Ishikawa (cell line): ENCODE results near the gene GBF1.

Source experiments
- CEBPB ChIP-seq: IDR thresholded peaks from 2 replicates; pipeline ENCODE4 v1.6.1; 2012
- CREB1 ChIP-seq: IDR thresholded peaks from 2 replicates; pipeline ENCODE4 v1.6.1; 2012; ENCODE audit warnings: low read depth
- EGR1 ChIP-seq: IDR thresholded peaks from 2 replicates; pipeline ENCODE4 v1.6.1; 2012
- EP300 ChIP-seq: IDR thresholded peaks from 2 replicates; pipeline ENCODE4 v1.6.1; 2012; ENCODE audit warnings: borderline replicate concordance
- FOXM1 ChIP-seq: IDR thresholded peaks from 2 replicates; pipeline ENCODE4 v1.6.1; 2012; ENCODE audit warnings: low read depth, borderline replicate concordance
- MAX ChIP-seq: IDR thresholded peaks from 2 replicates; pipeline ENCODE4 v1.6.1; 2012
- NFIC ChIP-seq: IDR thresholded peaks from 2 replicates; pipeline ENCODE4 v1.6.1; 2012
- RAD21 ChIP-seq: IDR thresholded peaks from 2 replicates; pipeline ENCODE4 v1.6.1; 2012; ENCODE audit warnings: low read depth
- TAF1 ChIP-seq: IDR thresholded peaks from 2 replicates; pipeline ENCODE4 v1.6.1; 2012; ENCODE audit warnings: low read depth, mild to moderate bottlenecking
- TCF12 ChIP-seq: IDR thresholded peaks from 2 replicates; pipeline ENCODE4 v1.6.1; 2012; ENCODE audit warnings: low read depth
- TEAD4 ChIP-seq: IDR thresholded peaks from 2 replicates; pipeline ENCODE4 v1.6.1; 2012
- YY1 ChIP-seq: IDR thresholded peaks from 2 replicates; pipeline ENCODE4 v1.6.1; 2012; ENCODE audit warnings: low read depth
- ZBTB7A ChIP-seq: IDR thresholded peaks from 2 replicates; pipeline ENCODE4 v1.6.1; 2012; ENCODE audit warnings: low read depth
- TF ChIP-seq, protein P1 (sequence below): IDR thresholded peaks from 2 replicates; pipeline ENCODE4 v1.6.1; 2012
- TF ChIP-seq, protein P2 (sequence below): IDR thresholded peaks from 2 replicates; pipeline ENCODE4 v1.6.1; 2012; ENCODE audit warnings: low read depth, mild to moderate bottlenecking

The GBF1 gene

DNA sequence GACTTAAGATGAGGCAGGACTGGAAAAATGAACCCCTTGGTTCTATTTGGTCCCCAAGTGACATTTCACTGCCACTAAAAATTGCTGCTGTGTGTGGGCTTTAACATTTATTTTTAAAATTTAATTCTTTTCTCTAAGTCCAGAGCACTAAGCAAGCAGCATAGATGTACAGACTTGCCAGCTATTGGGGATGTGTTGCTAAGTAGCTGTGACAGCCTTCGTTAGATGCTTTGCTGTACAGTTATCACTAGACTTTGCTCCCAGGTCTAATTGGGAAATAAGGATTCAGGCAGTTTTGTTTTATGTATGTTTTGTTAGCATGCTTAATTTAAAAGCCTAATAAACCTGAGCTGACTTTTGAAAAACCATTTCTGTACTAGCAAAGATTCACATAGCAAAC lies 51.8 kb downstream of the GBF1 start:
- no peak for TF ChIP-seq YY1
- TF ChIP-seq, protein P1, sequence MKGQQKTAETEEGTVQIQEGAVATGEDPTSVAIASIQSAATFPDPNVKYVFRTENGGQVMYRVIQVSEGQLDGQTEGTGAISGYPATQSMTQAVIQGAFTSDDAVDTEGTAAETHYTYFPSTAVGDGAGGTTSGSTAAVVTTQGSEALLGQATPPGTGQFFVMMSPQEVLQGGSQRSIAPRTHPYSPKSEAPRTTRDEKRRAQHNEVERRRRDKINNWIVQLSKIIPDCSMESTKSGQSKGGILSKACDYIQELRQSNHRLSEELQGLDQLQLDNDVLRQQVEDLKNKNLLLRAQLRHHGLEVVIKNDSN = no peak
- no peak for TF ChIP-seq CREB1

- no peak for TF ChIP-seq MAX
- TF ChIP-seq TEAD4 = no peak
- TF ChIP-seq CREB1 = no peak
- TF ChIP-seq EGR1 = no peak
- TF ChIP-seq, protein P1 = no peak
- TF ChIP-seq RAD21 = no peak
- no peak for TF ChIP-seq EP300
- TF ChIP-seq NFIC = no peak
- no peak for TF ChIP-seq ZBTB7A
- TF ChIP-seq FOXM1 = no peak
- TF ChIP-seq, protein P2, sequence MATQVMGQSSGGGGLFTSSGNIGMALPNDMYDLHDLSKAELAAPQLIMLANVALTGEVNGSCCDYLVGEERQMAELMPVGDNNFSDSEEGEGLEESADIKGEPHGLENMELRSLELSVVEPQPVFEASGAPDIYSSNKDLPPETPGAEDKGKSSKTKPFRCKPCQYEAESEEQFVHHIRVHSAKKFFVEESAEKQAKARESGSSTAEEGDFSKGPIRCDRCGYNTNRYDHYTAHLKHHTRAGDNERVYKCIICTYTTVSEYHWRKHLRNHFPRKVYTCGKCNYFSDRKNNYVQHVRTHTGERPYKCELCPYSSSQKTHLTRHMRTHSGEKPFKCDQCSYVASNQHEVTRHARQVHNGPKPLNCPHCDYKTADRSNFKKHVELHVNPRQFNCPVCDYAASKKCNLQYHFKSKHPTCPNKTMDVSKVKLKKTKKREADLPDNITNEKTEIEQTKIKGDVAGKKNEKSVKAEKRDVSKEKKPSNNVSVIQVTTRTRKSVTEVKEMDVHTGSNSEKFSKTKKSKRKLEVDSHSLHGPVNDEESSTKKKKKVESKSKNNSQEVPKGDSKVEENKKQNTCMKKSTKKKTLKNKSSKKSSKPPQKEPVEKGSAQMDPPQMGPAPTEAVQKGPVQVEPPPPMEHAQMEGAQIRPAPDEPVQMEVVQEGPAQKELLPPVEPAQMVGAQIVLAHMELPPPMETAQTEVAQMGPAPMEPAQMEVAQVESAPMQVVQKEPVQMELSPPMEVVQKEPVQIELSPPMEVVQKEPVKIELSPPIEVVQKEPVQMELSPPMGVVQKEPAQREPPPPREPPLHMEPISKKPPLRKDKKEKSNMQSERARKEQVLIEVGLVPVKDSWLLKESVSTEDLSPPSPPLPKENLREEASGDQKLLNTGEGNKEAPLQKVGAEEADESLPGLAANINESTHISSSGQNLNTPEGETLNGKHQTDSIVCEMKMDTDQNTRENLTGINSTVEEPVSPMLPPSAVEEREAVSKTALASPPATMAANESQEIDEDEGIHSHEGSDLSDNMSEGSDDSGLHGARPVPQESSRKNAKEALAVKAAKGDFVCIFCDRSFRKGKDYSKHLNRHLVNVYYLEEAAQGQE = no peak
- TF ChIP-seq TCF12 = no peak
- TF ChIP-seq CEBPB = no peak
- no peak for TF ChIP-seq YY1
- TF ChIP-seq TAF1 = no peak
Observed at GRCh38 chr10:102298899-102299298, 53.6 kb downstream of the GBF1 start.

DNA sequence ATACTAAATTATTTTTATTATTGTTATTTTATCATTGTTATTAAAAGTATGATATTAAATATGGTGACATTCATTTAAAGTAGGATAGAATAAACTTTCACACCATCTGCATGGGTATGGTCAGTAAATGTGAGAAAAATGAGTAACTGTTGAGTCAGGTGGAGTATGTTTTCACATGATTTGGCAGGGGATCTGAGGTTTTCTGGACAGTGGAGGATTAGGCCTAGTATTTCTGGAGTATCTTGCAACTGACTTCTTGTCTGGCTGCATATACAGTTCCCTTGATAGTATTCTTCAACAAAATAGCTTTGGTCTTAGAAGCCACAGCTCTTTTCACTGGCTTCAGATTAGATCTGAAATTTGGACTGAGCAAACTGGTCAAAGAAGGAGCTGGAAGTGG lies 54.5 kb downstream of the GBF1 start:
- TF ChIP-seq FOXM1 = no peak
- no peak for TF ChIP-seq RAD21
- TF ChIP-seq ZBTB7A = no peak
- TF ChIP-seq EP300 = no peak
- no peak for TF ChIP-seq CREB1
- no peak for TF ChIP-seq NFIC
- no peak for TF ChIP-seq TCF12
- no peak for TF ChIP-seq MAX
- TF ChIP-seq, protein P1 = no peak
- TF ChIP-seq CEBPB = no peak
- TF ChIP-seq, protein P2 = no peak
- no peak for TF ChIP-seq TEAD4
- no peak for TF ChIP-seq TAF1

DNA sequence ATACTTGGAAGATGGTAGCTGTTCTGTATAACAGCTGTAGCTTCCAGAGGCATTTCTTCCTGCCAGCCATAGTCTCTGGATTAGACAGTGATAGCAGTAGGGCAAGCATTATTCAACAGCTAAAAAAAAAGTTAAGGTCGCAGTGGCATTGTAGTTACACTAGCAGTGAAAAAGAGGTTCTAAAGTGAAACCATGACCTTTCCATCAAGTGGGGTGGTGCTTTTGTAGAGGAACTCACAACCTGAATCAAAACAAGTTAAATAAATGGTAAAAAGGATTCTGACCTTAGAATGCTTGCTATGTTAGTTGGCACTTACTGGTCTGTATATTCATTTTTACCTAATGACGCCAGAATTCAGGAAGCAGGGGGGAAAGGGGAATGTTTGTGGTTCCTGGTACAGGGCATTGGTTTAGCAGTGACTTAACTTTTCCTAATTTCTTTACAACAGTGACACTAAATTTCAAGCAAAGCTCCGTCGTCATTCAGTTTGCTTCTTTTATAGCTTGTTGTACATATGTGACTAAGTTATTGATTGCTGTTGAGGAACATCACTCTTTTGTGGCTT lies 55.0 kb downstream of the GBF1 start:
- TF ChIP-seq, protein P2 = no peak
- TF ChIP-seq EP300 (no peak), RAD21 (no peak), YY1 (no peak), TEAD4 (no peak), NFIC (no peak), EGR1 (no peak), TAF1 (no peak), TCF12 (no peak), CREB1 (no peak)
- TF ChIP-seq, protein P1 = no peak
